CD14-positive monocyte (primary cell): ENCODE results near the gene TTC16. TPM values are rescaled to one million over a fixed set of nuclear protein-coding genes. Genes with fewer than 3 reads are reported as not detected.
A peak's percentile ranks its signal among the peaks of the same experiment; 100 is the strongest.

ENCODE experiments used
- DNase-seq, 3 donors: peaks; one replicate each; pipeline ENCODE4 v3.0.0-alpha.2; 2011 to 2022
- H2AFZ ChIP-seq: 2 replicates; pipeline ENCODE4 v1.6.0; 2012; ENCODE audit warnings: mild to moderate bottlenecking, low read depth, low read length, inconsistent platforms; ENCODE audit not compliant: insufficient read depth, poor library complexity, severe bottlenecking
- H3K27ac ChIP-seq, 2 donors: 1 replicate in 1 of 2; 2 replicates in 1 of 2; pipeline ENCODE4 v1.5.1; 2012 to 2013; ENCODE audit warnings: low read length in 2 of 2, control low read depth in 1 of 2, inconsistent platforms in 1 of 2, low read depth in 1 of 2, mild to moderate bottlenecking in 1 of 2
- H3K27me3 ChIP-seq, 2 donors: one replicate each; pipeline versions ENCODE4 v1.6.0 to v1.6.1; 2011 to 2013; ENCODE audit warnings: low read length in 2 of 2; ENCODE audit not compliant: control insufficient read depth in 2 of 2, insufficient read depth in 2 of 2
- H3K36me3 ChIP-seq, 2 donors: replicated peaks in 1 of 2; 1 replicate in 1 of 2; 2 replicates in 1 of 2; pipeline versions ENCODE4 v1.5.1 to v1.6.1; 2012 to 2013; ENCODE audit warnings: low read length in 2 of 2, control low read depth in 1 of 2, inconsistent platforms in 1 of 2, mild to moderate bottlenecking in 1 of 2; ENCODE audit not compliant: insufficient read depth in 2 of 2, control insufficient read depth in 1 of 2
- H3K4me1 ChIP-seq, 2 donors: 1 replicate in 1 of 2; 2 replicates in 1 of 2; pipeline versions ENCODE4 v1.5.1 to v1.6.1; 2012 to 2013; ENCODE audit warnings: low read length in 2 of 2, control low read depth in 1 of 2, inconsistent platforms in 1 of 2, mild to moderate bottlenecking in 1 of 2, moderate library complexity in 1 of 2; ENCODE audit not compliant: insufficient read depth in 2 of 2, control insufficient read depth in 1 of 2
- H3K4me2 ChIP-seq: replicated peaks from 2 replicates; pipeline ENCODE3; 2012; ENCODE audit warnings: low read length, moderate library complexity, mild to moderate bottlenecking; ENCODE audit not compliant: poor library complexity, severe bottlenecking; ENCODE audit errors: extremely low read depth
- H3K4me3 ChIP-seq, 3 experiments: fragments of 200-600 bp in 1 of 3; sonication (generic) in 1 of 3; replicated peaks in 1 of 3; 1 replicate in 2 of 3; 2 replicates in 1 of 3; pipeline ENCODE4 v1.5.1; 2011 to 2013; ENCODE audit warnings: low read length in 3 of 3, mild to moderate bottlenecking in 3 of 3, control low read depth in 2 of 3, low read depth in 2 of 3, inconsistent platforms in 1 of 3, moderate library complexity in 1 of 3
- H3K79me2 ChIP-seq: 2 replicates; pipeline ENCODE4 v1.6.0; 2012; ENCODE audit warnings: mild to moderate bottlenecking, control low read depth, inconsistent platforms, low read length, moderate library complexity; ENCODE audit not compliant: insufficient read depth
- H3K9ac ChIP-seq: 2 replicates; pipeline ENCODE4 v1.6.0; 2017; ENCODE audit warnings: low read length, mild to moderate bottlenecking; ENCODE audit not compliant: insufficient read depth, poor library complexity, severe bottlenecking
- H3K9me3 ChIP-seq, 2 donors: replicated peaks in 1 of 2; 1 replicate in 1 of 2; 2 replicates in 1 of 2; pipeline versions ENCODE4 v1.5.1 to v1.6.1; 2012 to 2013; ENCODE audit warnings: low read length in 2 of 2, control low read depth in 1 of 2; ENCODE audit not compliant: control insufficient read depth in 1 of 2, insufficient read depth in 1 of 2
- H4K20me1 ChIP-seq: 2 replicates; pipeline ENCODE4 v1.6.0; 2012; ENCODE audit warnings: mild to moderate bottlenecking, low read length, control low read depth, moderate library complexity; ENCODE audit not compliant: insufficient read depth
- H3K27ac Mint-ChIP-seq, 7 donors: one replicate each; pipeline ENCODE4 v1.8.0; 2020; ENCODE audit warnings: mild to moderate bottlenecking in 7 of 7, mixed read lengths in 7 of 7, moderate library complexity in 6 of 7, inconsistent platforms in 2 of 7
- H3K27me3 Mint-ChIP-seq, 3 donors: one replicate each; pipeline ENCODE4 v1.8.0; 2021 to 2022; ENCODE audit warnings: low read depth in 3 of 3, mild to moderate bottlenecking in 3 of 3, mixed read lengths in 3 of 3, moderate library complexity in 3 of 3, inconsistent platforms in 1 of 3
- H3K36me3 Mint-ChIP-seq, 2 donors: one replicate each; pipeline ENCODE4 v1.8.0; 2020; ENCODE audit warnings: mixed read lengths in 2 of 2, inconsistent platforms in 1 of 2, mild to moderate bottlenecking in 1 of 2
- H3K4me1 Mint-ChIP-seq: one replicate; pipeline ENCODE4 v1.8.0; 2020; ENCODE audit warnings: mild to moderate bottlenecking, mixed read lengths
- H3K4me3 Mint-ChIP-seq, 2 donors: one replicate each; pipeline ENCODE4 v1.8.0; 2020; ENCODE audit warnings: mild to moderate bottlenecking in 2 of 2, mixed read lengths in 2 of 2, moderate library complexity in 1 of 2
- H3K9me3 Mint-ChIP-seq, 7 donors: one replicate each; pipeline ENCODE4 v1.8.0; 2020 to 2022; ENCODE audit warnings: mixed read lengths in 7 of 7, mild to moderate bottlenecking in 6 of 7, moderate library complexity in 6 of 7, inconsistent platforms in 2 of 7
- WGBS: methylation state at CpG from one replicate; pipeline ENCODE4 v1.1.5; 2013; ENCODE audit warnings: missing lambda C conversion rate; ENCODE audit not compliant: insufficient coverage; 5-methylcytosine and 5-hydroxymethylcytosine counted together
- intact Hi-C, 2 donors: fragments of 100-400 bp; cut with micrococcal nuclease; formaldehyde crosslinking; loops; one replicate each; pipeline versions ENCODE4 v1.15.0 to v1.15.1; 2023
- polyA plus RNA-seq, 3 donors: library from polyadenylated mRNA; depleted of rRNA in 1 of 3; unstranded in 2 of 3; stranded (reverse) in 1 of 3; fragments of 300-500 nt in 2 of 3; fragments of >200 nt in 1 of 3; fragmentation: Illumina TruSeq in 2 of 3; gene quantifications; 1 replicate in 2 of 3; 2 replicates in 1 of 3; pipeline ENCODE4 v1.2.3, GENCODE V29; 2012 to 2021
- TF ChIP-seq, protein P1 (sequence below): fragments of 200-600 bp; IDR thresholded peaks from one replicate; pipeline ENCODE4 v1.8.0; 2022; ENCODE audit warnings: antibody characterized with exemption, mild to moderate bottlenecking

Gene TTC16
- polyA plus RNA-seq, 3 donors = 0.04 TPM; not detected in 2

DNA sequence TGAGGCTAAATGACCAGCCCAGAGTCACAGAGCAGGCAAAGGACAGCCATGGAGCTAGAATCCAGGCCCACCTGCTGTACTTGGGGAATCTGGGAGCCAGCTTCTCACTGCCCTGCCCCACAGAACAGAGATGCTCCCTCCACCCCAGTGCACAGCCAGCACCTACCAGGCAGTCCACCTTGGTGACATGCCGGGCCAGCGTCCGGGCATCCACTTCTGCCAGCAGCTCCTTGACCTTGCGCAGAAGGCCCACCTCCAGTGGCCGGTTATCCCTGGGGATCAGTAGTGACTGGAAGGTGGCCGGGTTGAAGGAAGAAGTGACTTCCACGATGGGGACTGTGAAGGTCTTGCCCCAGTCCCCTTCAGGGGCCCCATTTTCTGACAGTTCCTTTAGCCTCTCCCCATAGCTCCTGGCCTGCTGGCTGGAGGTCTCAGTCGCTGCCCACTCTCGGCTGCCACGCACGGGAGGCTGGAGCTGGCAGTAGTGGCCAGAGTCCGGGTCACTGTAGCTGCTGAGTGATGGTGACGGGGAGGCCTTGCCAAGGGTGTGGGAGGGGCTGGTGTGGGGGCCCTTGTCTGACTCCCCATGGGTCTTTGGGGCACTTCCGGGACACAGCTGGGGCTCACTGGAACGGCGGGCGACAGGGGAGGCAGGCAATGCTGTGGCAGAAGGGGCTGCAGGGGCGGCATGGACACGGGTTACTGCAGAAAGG lies 28.7 kb downstream of the TTC16 start:
- intact Hi-C loops = no loop called here
- Mint-ChIP-seq H3K4me1 (peaks cover 3% of the 10 kb centered on the region), H3K36me3 (peaks cover 71 to 98% of the 10 kb centered on the region in 2 donors), H3K27ac (peak overlapping the region in 4 of 7 donors; percentile 6 to 81 (median 60)), H3K4me3 (no peak overlapping the region), H3K9me3 (no peaks in the 10 kb centered on the region), H3K27me3 (no peaks in the 10 kb centered on the region)
- no peak overlapping the region for H3K4me2 ChIP-seq
- peaks cover 92 to 98% of the 10 kb centered on the region in 2 donors for H3K36me3 ChIP-seq
- peak overlapping the region in 1 of 2 donors; percentile 41 for H3K27ac ChIP-seq
- 95% methylated on average over 13 of the region's 19 CpGs for WGBS
- H4K20me1 ChIP-seq = peaks cover 98% of the 10 kb centered on the region
- H2AFZ ChIP-seq = no peak overlapping the region
- no peaks in the 10 kb centered on the region for H3K9me3 ChIP-seq
- H3K27me3 ChIP-seq = no peaks in the 10 kb centered on the region
- no peak overlapping the region for H3K9ac ChIP-seq
- peaks cover 12% of the 10 kb centered on the region for H3K79me2 ChIP-seq
- H3K4me3 ChIP-seq = no peak overlapping the region
- TF ChIP-seq, protein P1, sequence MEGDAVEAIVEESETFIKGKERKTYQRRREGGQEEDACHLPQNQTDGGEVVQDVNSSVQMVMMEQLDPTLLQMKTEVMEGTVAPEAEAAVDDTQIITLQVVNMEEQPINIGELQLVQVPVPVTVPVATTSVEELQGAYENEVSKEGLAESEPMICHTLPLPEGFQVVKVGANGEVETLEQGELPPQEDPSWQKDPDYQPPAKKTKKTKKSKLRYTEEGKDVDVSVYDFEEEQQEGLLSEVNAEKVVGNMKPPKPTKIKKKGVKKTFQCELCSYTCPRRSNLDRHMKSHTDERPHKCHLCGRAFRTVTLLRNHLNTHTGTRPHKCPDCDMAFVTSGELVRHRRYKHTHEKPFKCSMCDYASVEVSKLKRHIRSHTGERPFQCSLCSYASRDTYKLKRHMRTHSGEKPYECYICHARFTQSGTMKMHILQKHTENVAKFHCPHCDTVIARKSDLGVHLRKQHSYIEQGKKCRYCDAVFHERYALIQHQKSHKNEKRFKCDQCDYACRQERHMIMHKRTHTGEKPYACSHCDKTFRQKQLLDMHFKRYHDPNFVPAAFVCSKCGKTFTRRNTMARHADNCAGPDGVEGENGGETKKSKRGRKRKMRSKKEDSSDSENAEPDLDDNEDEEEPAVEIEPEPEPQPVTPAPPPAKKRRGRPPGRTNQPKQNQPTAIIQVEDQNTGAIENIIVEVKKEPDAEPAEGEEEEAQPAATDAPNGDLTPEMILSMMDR = no peak
- peaks cover 0 to 9% of the 10 kb centered on the region in 2 donors for H3K4me1 ChIP-seq
- DNase-seq = no peak

DNA sequence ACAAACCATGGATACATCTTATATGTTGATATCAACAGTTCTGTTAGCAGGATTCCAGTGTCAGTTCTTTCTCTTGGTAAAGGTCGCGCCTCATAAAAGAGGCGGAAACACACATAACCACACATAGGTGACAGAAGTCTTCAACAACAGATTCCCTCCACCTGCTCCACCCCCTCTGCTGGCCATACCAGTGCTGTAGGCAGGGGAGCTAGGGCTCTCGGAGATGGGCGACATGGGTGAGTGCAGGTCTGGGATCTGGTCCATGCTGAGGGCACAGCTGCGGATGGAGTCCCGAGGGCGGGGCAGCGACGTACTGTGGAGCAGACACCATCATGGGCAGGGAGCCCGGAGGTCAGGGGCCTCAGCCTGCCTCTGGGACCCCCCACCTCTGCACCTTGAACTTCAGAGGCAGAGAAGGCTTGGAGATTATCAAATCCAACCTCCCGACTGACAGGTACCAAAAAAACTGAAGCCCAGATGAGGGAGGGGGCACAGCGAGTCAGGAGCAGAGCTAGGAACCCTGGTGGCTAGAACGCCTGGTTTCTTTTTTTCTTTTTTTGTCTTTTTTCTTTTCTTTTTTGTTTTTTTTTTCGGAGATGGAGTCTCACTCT lies 31.2 kb downstream of the TTC16 start:
- no peak overlapping the region for H3K27ac ChIP-seq
- H3K9me3 ChIP-seq = no peaks in the 10 kb centered on the region
- H3K36me3 ChIP-seq = peaks cover 93 to 99% of the 10 kb centered on the region in 2 donors
- H2AFZ ChIP-seq = no peak overlapping the region
- intact Hi-C loops = no loop called here
- TF ChIP-seq, protein P1 = no peak
- no peak overlapping the region for H3K9ac ChIP-seq
- no peaks in the 10 kb centered on the region for H3K27me3 ChIP-seq
- no peak overlapping the region for H3K4me3 ChIP-seq
- Mint-ChIP-seq H3K4me1 (no peaks in the 10 kb centered on the region), H3K4me3 (no peak overlapping the region), H3K9me3 (no peaks in the 10 kb centered on the region), H3K27ac (peak overlapping the region in 4 of 7 donors; percentile 32 to 74 (median 64)), H3K36me3 (peaks cover 79 to 97% of the 10 kb centered on the region in 2 donors), H3K27me3 (no peaks in the 10 kb centered on the region)
- H3K4me2 ChIP-seq = no peak overlapping the region
- H3K79me2 ChIP-seq = peaks cover 24% of the 10 kb centered on the region
- DNase-seq = no peak
- no peaks in the 10 kb centered on the region for H3K4me1 ChIP-seq
- H4K20me1 ChIP-seq = peaks cover 98% of the 10 kb centered on the region
- WGBS = 93% methylated on average over 9 of the region's 15 CpGs
